GM18499 (cell line): ENCODE measurements around the gene CCL28.

ENCODE experiments used
- ATAC-seq: cut with Tn5 transposase; IDR thresholded peaks from one replicate; pipeline ENCODE4 v1.9.1; 2021; ENCODE audit warnings: moderate number of reproducible peaks; ENCODE audit not compliant: insufficient read depth, unreplicated experiment

Gene CCL28

GRCh38 chr5:43362725-43363435 lies 49.3 kb downstream of the CCL28 start:
- no peak for ATAC-seq

- ATAC-seq, result no peak
Measured at GRCh38 chr5:43358726-43359125, 53.5 kb downstream of the CCL28 start.

- no peak for ATAC-seq
Measured at GRCh38 chr5:43358301-43358700, 53.9 kb downstream of the CCL28 start.

GRCh38 chr5:43357878-43358281 lies 54.3 kb downstream of the CCL28 start:
- no peak for ATAC-seq

GRCh38 chr5:43357067-43357466 lies 55.1 kb downstream of the CCL28 start:
- ATAC-seq, result no peak

GRCh38 chr5:43354774-43355173 lies 57.4 kb downstream of the CCL28 start:
- no peak for ATAC-seq

GRCh38 chr5:43353668-43354067 lies 58.5 kb downstream of the CCL28 start:
- no peak for ATAC-seq

- no peak for ATAC-seq
Measured at GRCh38 chr5:43352915-43353314, 59.3 kb downstream of the CCL28 start.

- ATAC-seq, result no peak
Measured at GRCh38 chr5:43352131-43352530, 60.1 kb downstream of the CCL28 start.

GRCh38 chr5:43348861-43349363 lies 63.3 kb downstream of the CCL28 start:
- ATAC-seq, result no peak

GRCh38 chr5:43348207-43348606 lies 64.0 kb downstream of the CCL28 start:
- ATAC-seq, result no peak

GRCh38 chr5:43338862-43339261 lies 73.3 kb downstream of the CCL28 start:
- ATAC-seq, result no peak

GRCh38 chr5:43336159-43336558 lies 76.0 kb downstream of the CCL28 start:
- ATAC-seq, result no peak

GRCh38 chr5:43335681-43336080 lies 76.5 kb downstream of the CCL28 start:
- ATAC-seq, result no peak

GRCh38 chr5:43332401-43332800 lies 79.8 kb downstream of the CCL28 start:
- ATAC-seq, result no peak
